Stimulated activated naive CD8-positive, alpha-beta T cell treated with anti-CD3 and anti-CD28 coated beads, Interleukin-15, Interleukin-2, amounts not matched to agents 100 ng/mL and 50 ng/mL, for 24 hours (primary cell): ENCODE results near the gene LRGUK.
"Not testable (repeated sequence)": the region's sequence is repeated elsewhere in the genome, so short reads cannot be mapped to it uniquely, and the experiment has no call there.

Experiments used
- H3K27ac Mint-ChIP-seq: one replicate; pipeline ENCODE4 v1.8.0; 2021; ENCODE audit warnings: mild to moderate bottlenecking, mixed read lengths
- H3K27me3 Mint-ChIP-seq: one replicate; pipeline ENCODE4 v1.8.0; 2021; ENCODE audit warnings: mixed read lengths
- H3K36me3 Mint-ChIP-seq: one replicate; pipeline ENCODE4 v1.8.0; 2021; ENCODE audit warnings: low read depth, mixed read lengths
- H3K4me1 Mint-ChIP-seq: one replicate; pipeline ENCODE4 v1.8.0; 2021; ENCODE audit warnings: low read depth, mixed read lengths
- H3K4me3 Mint-ChIP-seq: one replicate; pipeline ENCODE4 v1.8.0; 2021; ENCODE audit warnings: mild to moderate bottlenecking, mixed read lengths
- H3K9me3 Mint-ChIP-seq: one replicate; pipeline ENCODE4 v1.8.0; 2021; ENCODE audit warnings: mixed read lengths

Gene LRGUK

DNA sequence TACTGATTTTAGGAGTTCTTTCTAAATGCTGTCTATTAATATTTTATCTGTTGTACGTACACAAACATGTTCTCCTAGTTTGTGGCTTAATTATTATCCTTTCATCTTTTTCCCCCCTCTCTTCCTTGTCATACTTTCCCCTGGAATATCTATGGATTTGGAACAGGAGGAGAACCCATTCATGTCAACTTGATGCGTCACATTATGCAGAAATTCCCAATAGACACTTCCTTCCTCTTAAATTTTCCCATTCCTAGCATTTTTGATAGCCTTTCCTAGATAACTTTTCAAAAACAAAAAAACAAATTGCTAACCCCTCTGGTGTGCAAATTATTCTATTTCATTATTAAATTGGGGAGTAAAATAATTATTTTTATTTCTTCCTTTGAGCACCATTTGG lies 153.4 kb downstream of the LRGUK start:
- H3K27me3 Mint-ChIP-seq = peaks cover 58% of the 10 kb centered on the region
- no peaks in the 10 kb centered on the region for H3K4me1 Mint-ChIP-seq
- H3K27ac Mint-ChIP-seq = no peak overlapping the region

DNA sequence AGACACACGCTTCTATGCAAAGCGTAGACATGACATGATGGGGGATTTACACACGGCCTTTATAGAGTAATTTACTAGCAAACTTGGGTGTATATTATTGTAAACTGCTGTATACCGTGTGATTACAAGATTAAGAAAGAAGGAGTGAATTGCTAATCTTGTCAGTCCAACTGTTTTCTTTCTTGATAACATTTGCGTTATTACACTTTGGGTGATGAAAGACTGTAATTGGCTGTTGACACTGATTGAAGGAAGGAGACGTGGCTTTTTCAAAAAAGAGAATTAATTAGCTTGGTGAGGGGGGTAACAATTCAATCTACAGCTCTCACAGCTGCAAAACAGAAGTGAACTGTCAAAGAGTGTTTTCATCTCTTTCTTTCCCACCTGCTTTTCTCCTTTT lies 156.9 kb downstream of the LRGUK start:
- Mint-ChIP-seq H3K4me1 (no peaks in the 10 kb centered on the region), H3K27me3 (peaks cover 33% of the 10 kb centered on the region), H3K4me3 (no peak overlapping the region), H3K9me3 (no peaks in the 10 kb centered on the region), H3K36me3 (no peaks in the 10 kb centered on the region), H3K27ac (no peak overlapping the region)

More for the DNA sequence above, 153.4 kb downstream of the LRGUK start:
- Mint-ChIP-seq H3K4me3 (no peak overlapping the region), H3K9me3 (no peaks in the 10 kb centered on the region), H3K36me3 (no peaks in the 10 kb centered on the region)

DNA sequence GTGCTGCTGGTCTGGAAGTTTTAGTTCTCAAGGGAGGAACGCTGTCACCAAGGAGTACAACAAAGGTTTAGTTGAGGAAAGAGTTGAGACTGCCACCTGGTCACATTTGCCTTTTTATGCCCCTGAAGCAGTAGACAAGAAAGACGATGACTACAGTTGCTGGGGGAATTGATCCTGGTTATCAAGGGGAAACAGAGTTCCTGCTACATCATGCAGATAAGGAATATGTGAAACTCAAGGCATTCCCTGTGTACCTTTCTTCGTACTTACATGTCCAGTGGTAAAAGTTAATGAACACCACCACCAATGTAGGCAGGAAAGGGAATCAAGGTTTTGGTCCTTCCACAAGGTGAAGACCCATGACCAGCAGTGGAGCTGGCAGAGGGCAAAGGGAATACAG lies 157.8 kb downstream of the LRGUK start:
- no peak overlapping the region for H3K27ac Mint-ChIP-seq
- H3K9me3 Mint-ChIP-seq = no peaks in the 10 kb centered on the region
- H3K4me3 Mint-ChIP-seq = no peak overlapping the region
- H3K36me3 Mint-ChIP-seq = no peaks in the 10 kb centered on the region
- H3K4me1 Mint-ChIP-seq = no peaks in the 10 kb centered on the region
- H3K27me3 Mint-ChIP-seq = peaks cover 26% of the 10 kb centered on the region

DNA sequence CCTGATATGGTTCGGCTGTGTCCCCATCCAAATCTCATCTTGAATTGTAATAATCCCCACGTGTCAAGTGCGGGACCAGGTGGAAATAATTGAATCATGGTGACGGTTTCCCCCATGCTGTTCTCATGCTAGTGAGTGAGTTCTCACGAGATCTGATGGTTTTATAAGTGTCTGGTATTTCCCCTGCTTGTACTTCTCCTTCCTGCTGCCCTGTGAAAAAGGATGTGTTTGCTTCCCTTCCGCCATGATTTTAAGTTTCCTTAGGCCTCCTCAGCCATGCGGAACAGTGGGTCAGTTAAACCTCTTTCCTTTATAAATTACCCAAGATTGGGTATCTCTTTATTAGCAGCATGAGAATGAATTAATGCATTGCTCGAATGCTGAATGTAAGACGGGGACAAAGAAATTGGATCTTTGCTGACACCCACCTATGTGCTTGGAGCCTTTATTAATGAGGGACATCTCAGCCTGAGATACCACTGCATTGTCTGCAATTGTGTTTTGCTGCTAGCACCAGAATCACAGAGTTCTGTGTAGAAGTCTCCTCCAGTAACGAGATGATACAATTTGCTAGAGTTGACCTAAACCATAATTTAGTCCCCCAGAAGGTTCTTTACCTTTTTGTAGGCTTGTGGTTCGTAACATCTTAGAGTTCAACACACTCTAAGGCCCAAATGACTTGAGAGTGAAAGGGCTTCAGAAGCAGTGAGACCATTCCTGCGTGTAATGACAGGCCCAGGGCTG lies 160.9 kb downstream of the LRGUK start:
- H3K4me1 Mint-ChIP-seq = no peaks in the 10 kb centered on the region
- H3K36me3 Mint-ChIP-seq = no peaks in the 10 kb centered on the region
- no peak overlapping the region for H3K27ac Mint-ChIP-seq
- H3K9me3 Mint-ChIP-seq = no peaks in the 10 kb centered on the region
- H3K27me3 Mint-ChIP-seq = peaks cover 5% of the 10 kb centered on the region
- H3K4me3 Mint-ChIP-seq = no peak overlapping the region

DNA sequence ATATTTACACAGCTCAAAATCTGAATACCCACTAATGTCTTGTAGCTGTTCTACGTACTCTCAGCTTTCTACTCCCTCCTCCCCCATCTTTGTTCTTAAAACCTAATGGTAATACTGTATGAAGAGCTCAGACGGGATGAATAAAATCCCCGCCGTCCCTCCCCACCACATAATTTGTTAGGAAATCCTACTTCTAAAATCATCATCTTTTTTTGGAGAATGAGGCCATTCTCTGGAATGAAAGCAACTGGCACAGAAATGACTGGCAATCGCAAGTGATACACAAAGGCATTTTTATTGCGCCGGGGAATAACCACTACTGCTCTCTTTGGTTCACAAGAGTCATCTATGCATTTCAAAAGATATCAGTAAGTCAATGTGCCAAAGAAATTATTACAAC lies 162.3 kb downstream of the LRGUK start:
- no peak overlapping the region for H3K27ac Mint-ChIP-seq

DNA sequence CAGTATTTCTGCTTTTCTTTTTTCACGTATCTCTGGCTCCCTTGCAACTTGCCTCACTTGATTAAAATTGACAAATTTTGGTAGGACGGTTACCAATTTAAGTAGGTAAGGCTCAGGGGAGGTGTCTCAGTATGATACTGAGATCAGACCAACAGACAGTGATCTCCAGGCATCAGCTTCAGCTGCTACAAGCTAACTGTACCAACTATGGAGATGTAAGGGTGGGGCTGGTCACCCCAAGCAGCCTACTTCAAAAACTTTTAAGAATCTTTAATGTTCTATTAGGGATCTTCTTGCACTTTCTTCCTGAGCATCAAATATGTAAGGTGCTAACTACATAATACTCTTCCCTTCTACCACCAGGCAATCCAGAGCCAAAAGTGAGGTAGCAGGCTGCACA lies 162.7 kb downstream of the LRGUK start:
- Mint-ChIP-seq H3K4me3 (no peak overlapping the region), H3K27ac (no peak overlapping the region), H3K9me3 (no peaks in the 10 kb centered on the region), H3K27me3 (no peaks in the 10 kb centered on the region), H3K36me3 (peaks cover 10% of the 10 kb centered on the region), H3K4me1 (no peaks in the 10 kb centered on the region)

More for the DNA sequence above, 162.3 kb downstream of the LRGUK start:
- Mint-ChIP-seq H3K27me3 (no peaks in the 10 kb centered on the region), H3K9me3 (no peaks in the 10 kb centered on the region), H3K4me1 (no peaks in the 10 kb centered on the region), H3K36me3 (peaks cover 5% of the 10 kb centered on the region), H3K4me3 (no peak overlapping the region)

DNA sequence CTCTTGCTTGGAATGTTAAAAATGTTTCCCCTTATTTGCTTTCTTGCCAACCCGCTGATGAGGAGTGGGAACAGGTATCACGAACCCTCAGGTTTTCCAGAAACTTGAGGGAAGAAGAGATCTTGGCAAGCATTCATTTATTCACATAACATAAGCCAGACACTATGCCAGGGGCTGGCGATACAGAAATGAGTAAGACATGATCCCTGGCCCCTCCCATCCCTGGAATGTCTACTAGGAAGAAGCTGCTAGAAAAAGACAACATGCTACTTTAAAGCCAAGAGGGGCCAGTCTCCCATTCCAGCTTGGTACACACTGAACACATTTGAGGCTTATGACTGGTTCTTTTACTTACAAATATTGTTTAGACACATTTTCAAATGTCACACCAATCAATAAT lies 163.1 kb downstream of the LRGUK start:
- Mint-ChIP-seq H3K4me1 (no peaks in the 10 kb centered on the region), H3K4me3 (no peak overlapping the region), H3K27ac (no peak overlapping the region), H3K36me3 (peaks cover 14% of the 10 kb centered on the region), H3K9me3 (no peaks in the 10 kb centered on the region), H3K27me3 (no peaks in the 10 kb centered on the region)

DNA sequence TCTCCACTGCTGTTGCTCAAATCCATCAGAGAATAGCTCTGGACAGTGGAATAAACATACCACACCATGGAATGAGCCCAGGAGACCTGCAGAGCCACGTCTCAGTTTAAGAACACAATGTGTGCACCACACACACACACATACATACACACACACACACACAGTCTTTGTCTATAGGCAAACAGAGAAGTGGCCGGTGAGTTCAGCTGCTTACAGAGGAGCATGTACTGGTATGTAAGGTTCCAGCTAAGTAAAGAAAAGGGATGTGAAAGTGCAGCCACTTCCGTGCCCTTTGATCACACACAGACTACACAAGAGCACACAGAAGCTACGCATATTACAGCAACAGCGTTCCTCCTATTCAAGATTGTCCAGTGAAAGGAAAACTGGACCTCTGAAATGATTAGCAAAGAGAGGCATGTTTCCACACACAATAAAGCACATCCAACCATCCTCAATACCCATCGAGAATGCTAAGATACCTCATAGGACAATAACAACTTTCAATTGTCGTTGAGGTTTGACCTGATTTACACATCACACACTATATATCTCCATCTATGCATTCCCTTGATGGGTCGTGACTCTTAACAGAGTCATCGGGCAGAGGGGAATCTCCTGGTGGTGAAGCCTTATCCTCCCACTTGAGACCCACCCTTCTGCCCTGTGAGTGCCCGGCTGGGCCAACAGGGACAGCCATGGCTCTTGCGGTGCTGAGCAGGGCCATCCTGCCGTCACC lies 166.0 kb downstream of the LRGUK start:
- Mint-ChIP-seq H3K4me1 (no peaks in the 10 kb centered on the region), H3K4me3 (no peak overlapping the region), H3K27me3 (no peaks in the 10 kb centered on the region), H3K9me3 (no peaks in the 10 kb centered on the region), H3K27ac (no peak overlapping the region), H3K36me3 (peaks cover 28% of the 10 kb centered on the region)

DNA sequence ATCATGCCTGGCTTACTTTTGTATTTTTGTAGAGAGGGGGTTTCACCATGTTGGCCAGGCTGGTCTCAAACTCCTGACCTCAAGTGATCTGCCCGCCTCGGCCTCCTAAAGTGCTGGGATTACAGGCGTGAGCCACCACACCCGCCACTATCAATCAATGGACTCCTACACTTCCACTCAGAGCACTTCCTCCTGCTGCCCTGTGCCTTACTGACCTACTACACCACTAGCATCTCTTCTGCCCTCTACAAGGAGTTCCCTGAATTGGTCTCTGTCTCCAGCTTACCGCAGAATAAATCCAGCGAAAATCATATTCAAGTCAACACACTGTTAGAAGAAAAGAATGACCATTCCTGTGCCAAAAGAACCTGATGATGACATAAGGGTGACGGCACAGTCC lies 168.8 kb downstream of the LRGUK start:
- not testable (repeated sequence) for H3K4me3 Mint-ChIP-seq, H3K27ac Mint-ChIP-seq, H3K9me3 Mint-ChIP-seq, H3K27me3 Mint-ChIP-seq, H3K4me1 Mint-ChIP-seq
- peaks cover 44% of the 10 kb centered on the region for H3K36me3 Mint-ChIP-seq

DNA sequence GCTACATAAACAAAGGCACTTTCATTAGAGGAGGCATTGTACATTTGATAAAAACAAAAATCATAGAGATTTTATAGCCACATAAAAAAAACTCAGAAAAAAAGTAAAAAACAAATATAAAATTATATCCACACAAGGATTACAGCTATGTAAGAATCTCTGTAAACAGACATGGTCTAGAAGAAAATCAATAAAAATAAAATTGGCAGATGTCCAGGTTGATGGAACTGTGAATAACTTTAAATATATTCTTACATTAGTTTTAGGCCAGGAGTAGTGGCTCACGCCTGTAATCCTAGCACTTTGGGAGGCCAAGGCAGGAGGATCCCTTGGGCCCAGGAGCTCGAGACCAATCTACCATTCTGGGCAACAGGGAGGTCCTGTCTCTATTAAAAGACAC lies 170.3 kb downstream of the LRGUK start:
- Mint-ChIP-seq H3K27me3 (no peaks in the 10 kb centered on the region), H3K9me3 (no peaks in the 10 kb centered on the region), H3K36me3 (peaks cover 59% of the 10 kb centered on the region)

DNA sequence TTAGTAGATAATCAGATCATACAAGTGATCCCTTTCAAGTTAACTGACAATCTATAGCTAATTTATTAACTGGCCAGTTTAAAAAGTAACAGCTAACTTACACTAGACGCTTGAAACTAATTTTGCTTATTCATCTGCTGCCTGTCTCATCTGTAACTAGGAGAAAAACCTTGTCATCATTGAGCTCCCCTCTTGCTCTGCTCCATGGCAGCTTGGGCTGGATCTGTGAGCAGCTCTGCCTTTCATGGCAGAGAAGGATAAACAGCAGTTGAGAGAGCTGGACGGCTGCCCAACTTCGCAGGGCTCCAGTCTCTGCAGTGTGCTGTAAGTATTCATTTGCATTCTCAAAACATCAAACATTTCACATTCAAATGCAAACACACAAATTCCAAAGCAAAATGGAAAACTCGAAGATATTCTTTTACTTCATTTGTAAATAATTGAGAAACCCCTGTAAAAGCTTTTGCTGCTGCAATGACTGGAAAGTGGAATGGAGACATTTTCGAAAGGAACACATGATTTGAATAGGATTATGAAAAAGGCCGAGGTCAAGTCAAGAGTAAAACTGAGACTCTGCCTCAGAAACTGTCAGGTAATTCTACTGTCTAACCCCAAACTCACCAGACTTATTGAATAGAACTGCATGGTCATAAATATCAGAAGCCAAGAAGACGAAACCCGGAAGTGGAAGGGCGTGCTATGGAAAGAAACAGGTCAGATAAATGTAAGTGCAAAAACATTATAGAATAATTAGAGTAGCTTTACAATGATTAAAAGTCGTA lies 172.0 kb downstream of the LRGUK start:
- Mint-ChIP-seq H3K4me1 (no peaks in the 10 kb centered on the region), H3K9me3 (no peaks in the 10 kb centered on the region), H3K4me3 (no peak overlapping the region), H3K36me3 (peaks cover 67% of the 10 kb centered on the region), H3K27ac (no peak overlapping the region), H3K27me3 (no peaks in the 10 kb centered on the region)

More for the DNA sequence above, 170.3 kb downstream of the LRGUK start:
- Mint-ChIP-seq H3K4me3 (no peak overlapping the region), H3K4me1 (no peaks in the 10 kb centered on the region), H3K27ac (no peak overlapping the region)

DNA sequence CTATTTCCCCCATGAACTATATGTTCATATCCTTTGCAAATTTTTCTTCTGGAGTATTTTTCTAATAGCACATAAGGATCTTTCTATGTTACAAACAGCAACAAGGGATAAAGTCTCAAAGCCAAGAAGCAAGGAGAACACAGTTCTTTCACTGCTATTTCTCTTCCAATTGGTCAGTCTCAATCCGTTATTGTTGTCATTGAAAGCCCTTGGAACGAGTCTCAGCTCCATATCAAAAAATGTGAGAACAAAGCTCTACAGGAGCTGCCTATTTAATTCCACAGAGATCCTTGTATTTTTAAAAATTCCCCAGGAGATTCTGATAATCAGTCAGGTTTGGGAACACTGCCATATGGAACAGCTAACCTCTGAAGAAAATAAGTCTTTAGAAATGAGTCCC lies 173.8 kb downstream of the LRGUK start:
- Mint-ChIP-seq H3K27me3 (no peaks in the 10 kb centered on the region), H3K27ac (no peak overlapping the region)

DNA sequence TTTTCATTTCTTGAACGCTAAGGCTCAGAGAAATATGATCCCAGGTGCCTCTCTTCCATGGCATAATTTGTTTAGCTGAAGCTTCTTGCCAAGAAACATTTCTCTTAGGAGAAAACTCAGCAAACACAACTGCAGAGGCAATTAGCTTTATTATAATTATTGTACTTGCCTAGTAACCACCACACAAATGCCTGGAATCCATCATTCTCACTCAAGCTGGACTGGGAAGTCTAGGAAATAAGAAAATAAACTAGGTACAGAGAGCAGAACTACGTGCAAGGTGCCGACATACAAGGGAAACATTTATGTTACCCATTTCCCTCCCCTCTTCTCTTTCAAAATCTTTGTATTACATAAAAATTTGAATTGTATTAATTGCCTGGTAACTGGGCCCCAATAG lies 174.5 kb downstream of the LRGUK start:
- Mint-ChIP-seq H3K9me3 (no peaks in the 10 kb centered on the region), H3K27me3 (no peaks in the 10 kb centered on the region), H3K36me3 (peaks cover 66% of the 10 kb centered on the region), H3K4me1 (no peaks in the 10 kb centered on the region), H3K4me3 (no peak overlapping the region), H3K27ac (no peak overlapping the region)

More for the DNA sequence above, 173.8 kb downstream of the LRGUK start:
- peaks cover 67% of the 10 kb centered on the region for H3K36me3 Mint-ChIP-seq
- no peaks in the 10 kb centered on the region for H3K4me1 Mint-ChIP-seq
- H3K9me3 Mint-ChIP-seq = no peaks in the 10 kb centered on the region
- H3K4me3 Mint-ChIP-seq = no peak overlapping the region

DNA sequence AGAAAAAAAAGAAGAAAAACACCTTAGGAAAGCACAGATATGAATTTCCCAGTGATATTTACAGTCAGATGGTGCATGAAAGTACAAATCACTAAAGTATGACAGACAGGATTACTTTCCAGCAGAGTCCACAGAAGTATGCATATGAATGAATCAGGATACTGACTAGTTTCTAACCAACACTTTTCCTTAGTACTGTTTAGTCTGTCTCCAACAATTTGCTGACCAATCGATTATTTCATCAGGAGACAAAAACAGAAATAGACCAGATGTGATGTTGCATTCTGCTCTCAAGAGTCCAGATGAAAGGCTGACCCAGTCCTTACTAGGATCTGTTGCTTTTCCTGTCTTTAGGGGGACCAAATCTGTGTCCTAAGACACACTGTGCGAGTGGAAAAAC lies 175.0 kb downstream of the LRGUK start:
- no peak overlapping the region for H3K27ac Mint-ChIP-seq
- H3K9me3 Mint-ChIP-seq = no peaks in the 10 kb centered on the region
- H3K27me3 Mint-ChIP-seq = no peaks in the 10 kb centered on the region
- H3K4me3 Mint-ChIP-seq = no peak overlapping the region
- H3K36me3 Mint-ChIP-seq = peaks cover 67% of the 10 kb centered on the region
- H3K4me1 Mint-ChIP-seq = no peaks in the 10 kb centered on the region

DNA sequence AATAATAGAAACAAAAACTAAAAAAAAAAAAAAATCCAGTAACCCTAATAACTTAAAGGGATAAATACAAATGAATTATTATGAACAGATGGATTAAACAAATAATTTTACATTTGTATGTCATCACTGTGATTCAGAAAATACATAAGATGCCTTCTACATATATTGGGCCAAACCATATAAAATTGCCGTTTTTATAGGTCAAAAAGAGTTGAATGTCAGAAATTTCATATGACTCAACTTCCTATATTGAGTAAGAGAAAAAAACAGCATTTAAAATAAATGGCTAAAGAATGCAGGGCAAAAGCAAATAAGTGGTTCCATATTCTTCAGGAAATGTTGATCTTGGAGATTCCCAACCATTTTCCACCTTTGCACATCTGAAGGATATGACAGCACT lies 180.2 kb downstream of the LRGUK start:
- H3K4me1 Mint-ChIP-seq = no peaks in the 10 kb centered on the region

More for the DNA sequence above, 180.2 kb downstream of the LRGUK start:
- H3K27me3 Mint-ChIP-seq = no peaks in the 10 kb centered on the region
- no peak overlapping the region for H3K27ac Mint-ChIP-seq
- H3K4me3 Mint-ChIP-seq = no peak overlapping the region
- H3K36me3 Mint-ChIP-seq = peaks cover 49% of the 10 kb centered on the region
- H3K9me3 Mint-ChIP-seq = no peaks in the 10 kb centered on the region
